ENCODE results near the gene UGGT1. TPM values are rescaled to one million over a fixed set of nuclear protein-coding genes. Genes with fewer than 3 reads are reported as not detected.
A peak's percentile ranks its signal among the peaks of the same experiment; 100 is the strongest.

Gene UGGT1
- total and polyA plus RNA-seq, 10 donors: 4.0 to 64.6 (median 48.1) TPM

GRCh38 chr2:128234613-128235012, 143.6 kb downstream of the UGGT1 start:
- no peak overlapping the region for H3K4me3 ChIP-seq
- H3K9me3 ChIP-seq: no peaks in the 10 kb centered on the region
- H3K27ac ChIP-seq: no peak overlapping the region
- peaks cover 0 to 17% (median 3%) of the 10 kb centered on the region in 7 donors for H3K27me3 ChIP-seq (replicated peaks in 1 of 7)
- intact Hi-C loops (cut with DNase I; ENCODE audit: low total_unique reads): no loop called here
- TF ChIP-seq CTCF (IDR thresholded peaks at IDR 0.05 in 8 of 11, conservative IDR thresholded peaks at IDR 0.05 in 3 of 11): peak in 1 of 11 experiments; percentile 13
- TF ChIP-seq POLR2AphosphoS5 (IDR thresholded peaks at IDR 0.05): no peak
- no peaks in the 10 kb centered on the region for H3K36me3 ChIP-seq
- DNase-seq: no peak
- peaks cover 3 to 18% (median 9%) of the 10 kb centered on the region in 6 donors for H3K4me1 ChIP-seq
- 80 to 96% (median 90%) methylated on average over 5 of the region's 5 CpGs for WGBS, 5 donors

- 90 to 96% (median 93%) methylated on average over 6 to 8 of the region's 8 CpGs for WGBS, 5 donors
- Histone ChIP-seq H3K27me3 (replicated peaks in 1 of 7) (peaks cover 0 to 17% (median 3%) of the 10 kb centered on the region in 7 donors), H3K36me3 (no peaks in the 10 kb centered on the region), H3K4me1 (peaks cover 3 to 18% (median 9%) of the 10 kb centered on the region in 6 donors), H3K4me3 (no peak overlapping the region), H3K27ac (no peak overlapping the region), H3K9me3 (no peaks in the 10 kb centered on the region)
- TF ChIP-seq POLR2A (IDR thresholded peaks at IDR 0.05) (no peak), CTCF (IDR thresholded peaks at IDR 0.05 in 8 of 11, conservative IDR thresholded peaks at IDR 0.05 in 3 of 11) (no peak)
- DNase-seq: no peak
- intact Hi-C loops (cut with DNase I; ENCODE audit: low total_unique reads): no loop called here
Observed at GRCh38 chr2:128235581-128235980, 144.6 kb downstream of the UGGT1 start.

GRCh38 chr2:128236491-128237035, 145.6 kb downstream of the UGGT1 start:
- DNase-seq: peak; percentile 70
- Histone ChIP-seq H3K4me1 (peaks cover 3 to 18% (median 9%) of the 10 kb centered on the region in 6 donors), H3K9me3 (no peaks in the 10 kb centered on the region), H3K27ac (no peak overlapping the region), H3K36me3 (no peaks in the 10 kb centered on the region), H3K27me3 (replicated peaks in 1 of 7) (peaks cover 0 to 17% (median 3%) of the 10 kb centered on the region in 7 donors), H3K4me3 (no peak overlapping the region)
- 90 to 97% (median 93%) methylated on average over 8 of the region's 8 CpGs for whole genome bisulfite sequencing, 5 donors
- intact Hi-C loops (cut with DNase I; ENCODE audit: low total_unique reads): no loop called here
- TF ChIP-seq POLR2A (IDR thresholded peaks at IDR 0.05): no peak
- TF ChIP-seq CTCF (IDR thresholded peaks at IDR 0.05 in 8 of 11, conservative IDR thresholded peaks at IDR 0.05 in 3 of 11): no peak
- TF ChIP-seq POLR2AphosphoS5 (IDR thresholded peaks at IDR 0.05): no peak

DNA sequence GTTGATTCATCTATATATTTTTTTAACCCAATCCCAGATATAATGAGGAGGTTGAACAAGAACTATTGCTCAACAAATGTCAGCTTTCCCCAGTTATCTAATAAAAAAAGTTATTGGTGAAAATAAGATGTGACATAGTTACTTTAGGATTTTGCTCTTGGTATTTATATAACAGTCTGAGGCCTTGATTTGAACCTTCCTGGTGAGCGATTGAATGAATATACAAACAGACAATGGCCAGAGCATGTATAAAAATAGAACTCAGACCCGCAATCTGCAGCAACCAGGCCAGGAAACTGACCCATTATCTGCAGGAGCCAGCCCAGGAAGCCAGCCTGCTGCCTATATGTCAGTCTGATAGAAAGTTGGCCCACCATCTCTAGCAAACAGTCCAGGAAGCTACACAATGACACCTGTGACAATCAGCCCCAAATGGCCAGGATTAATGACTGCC, 146.1 kb downstream of the UGGT1 start:
- TF ChIP-seq POLR2A (IDR thresholded peaks at IDR 0.05) (no peak), POLR2AphosphoS5 (IDR thresholded peaks at IDR 0.05) (peak in 1 of 3 donors; percentile 49), CTCF (IDR thresholded peaks at IDR 0.05 in 8 of 11, conservative IDR thresholded peaks at IDR 0.05 in 3 of 11) (no peak)
- no peak overlapping the region for H3K27ac ChIP-seq
- no peaks in the 10 kb centered on the region for H3K36me3 ChIP-seq
- H3K4me1 ChIP-seq: peaks cover 3 to 18% (median 9%) of the 10 kb centered on the region in 6 donors
- peaks cover 0 to 11% (median 3%) of the 10 kb centered on the region in 7 donors for H3K27me3 ChIP-seq (replicated peaks in 1 of 7)
- intact Hi-C loops (cut with DNase I; ENCODE audit: low total_unique reads): no loop called here
- no peaks in the 10 kb centered on the region for H3K9me3 ChIP-seq
- WGBS, 5 donors: 65 to 88% (median 70%) methylated on average over 2 of the region's 2 CpGs
- no peak for DNase-seq
- H3K4me3 ChIP-seq: no peak overlapping the region

Data from spleen (tissue), 11 donors.